Endometrium (tissue), 2 donors: Measurements from ENCODE around the gene CEACAM7.
"Not testable (repeated sequence)": the region's sequence is repeated elsewhere in the genome, so short reads cannot be mapped to it uniquely, and the experiment has no call there.

Experiments
- FAIRE-seq: peaks from 2 replicates; lab custom pipeline; 2012; peaks lifted over from hg19 to GRCh38; lab: Jason Lieb, UNC
- donor health status: control.
- donor health status: control.

The CEACAM7 gene

GRCh38 chr19:41656756-41657155 lies 31.3 kb downstream of the CEACAM7 start:
- not testable (repeated sequence) for FAIRE-seq

- no peak for FAIRE-seq
Measured at GRCh38 chr19:41652250-41652649, 35.8 kb downstream of the CEACAM7 start.

GRCh38 chr19:41649827-41650226 lies 38.2 kb downstream of the CEACAM7 start:
- FAIRE-seq = no peak

GRCh38 chr19:41646589-41647204 lies 41.4 kb downstream of the CEACAM7 start:
- no peak for FAIRE-seq

GRCh38 chr19:41641879-41642485 lies 46.1 kb downstream of the CEACAM7 start:
- FAIRE-seq = no peak

- no peak for FAIRE-seq
Measured at GRCh38 chr19:41638641-41639081, 49.4 kb downstream of the CEACAM7 start.

- FAIRE-seq = no peak
Measured at GRCh38 chr19:41637484-41637883, 50.6 kb downstream of the CEACAM7 start.

- no peak for FAIRE-seq
Measured at GRCh38 chr19:41627966-41628675, 59.9 kb downstream of the CEACAM7 start.

GRCh38 chr19:41626877-41627276 lies 61.2 kb downstream of the CEACAM7 start, which contains the start of gene CEACAM4:
Gene CEACAM4 (minus strand): TSS chr19:41627074. CDS start chr19:41626963, 111 bp downstream.
- no peak for FAIRE-seq

GRCh38 chr19:41626278-41626677 lies 61.8 kb downstream of the CEACAM7 start:
- no peak for FAIRE-seq

GRCh38 chr19:41624937-41625336 lies 63.1 kb downstream of the CEACAM7 start:
- no peak for FAIRE-seq

GRCh38 chr19:41624515-41624914 lies 63.6 kb downstream of the CEACAM7 start:
- FAIRE-seq = no peak

- no peak for FAIRE-seq
Measured at GRCh38 chr19:41623360-41623759, 64.7 kb downstream of the CEACAM7 start.
